ENCODE measurements around the gene JMJD8. TPM values are rescaled to one million over a fixed set of nuclear protein-coding genes. Genes with fewer than 3 reads are reported as not detected.

The JMJD8 gene
- polyA plus RNA-seq, 3 donors = 28.7 to 45.3 (median 33.5) TPM

GRCh38 chr16:679814-680624, 4.1 kb downstream of the JMJD8 start, which contains the start of gene STUB1:
Gene STUB1, plus strand, starts transcription at chr16:680410. Its CDS starts 116 bp downstream, at chr16:680526.
- Histone ChIP-seq H3K9me3 (replicated peaks in 1 of 2; ENCODE audit: control insufficient read depth in 1 of 2, insufficient read depth in 1 of 2, low read length in 2 of 2) (no peaks in the 10 kb centered on the region), H3K27ac (ENCODE audit: low read depth in 1 of 2, low read length in 2 of 2) (peak within 1 kb of the TSS; percentile 74 to 85), H3K27me3 (ENCODE audit: control insufficient read depth in 2 of 2, insufficient read depth in 2 of 2, low read length in 2 of 2) (peaks cover 3 to 25% of the 10 kb centered on the region in 2 donors), H3K4me3 (replicated peaks in 1 of 3; ENCODE audit: low read depth in 2 of 3, low read length in 3 of 3) (peak within 1 kb of the TSS; percentile 58 to 82 (median 76)), H3K4me2 (replicated peaks; ENCODE audit: extremely low read depth, low read length, poor library complexity, severe bottlenecking) (peak within 1 kb of the TSS; percentile 95), H3K36me3 (replicated peaks in 1 of 2; ENCODE audit: control insufficient read depth in 1 of 2, insufficient read depth in 2 of 2, low read length in 2 of 2) (peaks cover 10 to 20% of the 10 kb centered on the region in 2 donors), H3K4me1 (ENCODE audit: control insufficient read depth in 1 of 2, insufficient read depth in 2 of 2, low read length in 2 of 2) (peaks cover 39 to 59% of the 10 kb centered on the region in 2 donors), H3K79me2 (ENCODE audit: insufficient read depth, low read length) (peaks cover 33% of the 10 kb centered on the region), H4K20me1 (ENCODE audit: insufficient read depth, low read length) (peaks cover 35% of the 10 kb centered on the region), H3K9ac (ENCODE audit: insufficient read depth, low read length, poor library complexity, severe bottlenecking) (peak within 1 kb of the TSS; percentile 78), H2AFZ (ENCODE audit: insufficient read depth, low read depth, low read length, poor library complexity, severe bottlenecking) (peak within 1 kb of the TSS; percentile 82)
- peaks cover 16 to 30% (median 19%) of the 10 kb centered on the region in 3 donors for H3K27me3 Mint-ChIP-seq (ENCODE audit: low read depth in 3 of 3)
- intact Hi-C loops (cut with micrococcal nuclease) = loop anchor here (2.0 to 5.0 kb wide), 3 partner anchors 17 to 93 kb away; partner anchors contain the start of gene METTL26 (in 1 of the 2)
- no peak for TF ChIP-seq CTCF (IDR thresholded peaks at IDR 0.05)
- peak within 1 kb of the TSS; percentile 63 to 93 (median 91) for H3K27ac Mint-ChIP-seq
- WGBS (ENCODE audit: insufficient coverage) = under 1% methylated on average over 76 of the region's 91 CpGs
- H3K4me1 Mint-ChIP-seq = peaks cover 29% of the 10 kb centered on the region
- peaks cover 0 to 3% (median 0%) of the 10 kb centered on the region in 7 donors for H3K9me3 Mint-ChIP-seq
- H3K4me3 Mint-ChIP-seq = peak within 1 kb of the TSS; percentile 79 to 90
- DNase-seq = peak; percentile 73 to 85 (median 75)
- peaks cover 14 to 21% of the 10 kb centered on the region in 2 donors for H3K36me3 Mint-ChIP-seq
